ENCODE measurements around the gene TYRO3.
"Not testable (repeated sequence)": the region's sequence is repeated elsewhere in the genome, so short reads cannot be mapped to it uniquely, and the experiment has no call there.

The TYRO3 gene

DNA sequence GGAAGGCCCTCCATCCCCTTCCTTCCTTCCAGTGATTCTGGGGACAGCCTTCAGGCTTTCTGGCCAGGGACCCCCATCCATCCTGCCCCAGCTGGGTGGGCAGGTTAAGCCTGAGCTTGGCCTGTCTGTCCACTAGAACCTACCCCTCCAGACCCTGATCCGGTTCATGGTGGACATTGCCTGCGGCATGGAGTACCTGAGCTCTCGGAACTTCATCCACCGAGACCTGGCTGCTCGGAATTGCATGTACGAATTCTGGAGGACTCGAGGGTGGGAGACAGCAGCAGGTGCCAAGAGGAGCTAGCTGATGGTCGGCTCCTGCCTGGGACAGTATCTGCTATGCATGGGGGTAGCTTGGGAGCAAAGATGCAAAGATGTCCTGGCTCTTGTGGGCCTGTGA, 13.9 kb downstream of the TYRO3 start:
- Mint-ChIP-seq H3K4me1 (ENCODE audit: low read depth) (no peaks in the 10 kb centered on the region), H3K9me3 (no peaks in the 10 kb centered on the region), H3K4me3 (no peak overlapping the region), H3K36me3 (ENCODE audit: low read depth) (no peaks in the 10 kb centered on the region), H3K27me3 (ENCODE audit: low read depth) (no peaks in the 10 kb centered on the region), H3K27ac (no peak overlapping the region)
- no peak for DNase-seq (ENCODE audit: low spot score)

- Mint-ChIP-seq H3K27me3 (ENCODE audit: low read depth) (no peaks in the 10 kb centered on the region), H3K4me3 (no peak overlapping the region), H3K9me3 (no peaks in the 10 kb centered on the region), H3K4me1 (ENCODE audit: low read depth) (no peaks in the 10 kb centered on the region), H3K27ac (no peak overlapping the region), H3K36me3 (ENCODE audit: low read depth) (no peaks in the 10 kb centered on the region)
- DNase-seq (ENCODE audit: low spot score): no peak
Observed at GRCh38 chr15:41573396-41573795, 14.4 kb downstream of the TYRO3 start.

GRCh38 chr15:41574158-41574557, 15.1 kb downstream of the TYRO3 start:
- no peak overlapping the region for H3K27ac Mint-ChIP-seq
- H3K4me3 Mint-ChIP-seq: no peak overlapping the region
- DNase-seq (ENCODE audit: low spot score): no peak
- H3K4me1 Mint-ChIP-seq (ENCODE audit: low read depth): no peaks in the 10 kb centered on the region
- no peaks in the 10 kb centered on the region for H3K27me3 Mint-ChIP-seq (ENCODE audit: low read depth)
- no peaks in the 10 kb centered on the region for H3K9me3 Mint-ChIP-seq
- H3K36me3 Mint-ChIP-seq (ENCODE audit: low read depth): no peaks in the 10 kb centered on the region

- no peaks in the 10 kb centered on the region for H3K4me1 Mint-ChIP-seq (ENCODE audit: low read depth)
- no peaks in the 10 kb centered on the region for H3K27me3 Mint-ChIP-seq (ENCODE audit: low read depth)
- no peak overlapping the region for H3K27ac Mint-ChIP-seq
- H3K36me3 Mint-ChIP-seq (ENCODE audit: low read depth): no peaks in the 10 kb centered on the region
- no peaks in the 10 kb centered on the region for H3K9me3 Mint-ChIP-seq
- no peak for DNase-seq (ENCODE audit: low spot score)
- H3K4me3 Mint-ChIP-seq: no peak overlapping the region
Observed at GRCh38 chr15:41575282-41575681, 16.3 kb downstream of the TYRO3 start.

GRCh38 chr15:41577863-41578735, 19.1 kb downstream of the TYRO3 start:
- H3K27me3 Mint-ChIP-seq (ENCODE audit: low read depth): peaks cover 5% of the 10 kb centered on the region
- H3K27ac Mint-ChIP-seq: no peak overlapping the region
- no peak for DNase-seq (ENCODE audit: low spot score)
- no peaks in the 10 kb centered on the region for H3K36me3 Mint-ChIP-seq (ENCODE audit: low read depth)
- no peaks in the 10 kb centered on the region for H3K4me1 Mint-ChIP-seq (ENCODE audit: low read depth)
- no peaks in the 10 kb centered on the region for H3K9me3 Mint-ChIP-seq
- H3K4me3 Mint-ChIP-seq: no peak overlapping the region

DNA sequence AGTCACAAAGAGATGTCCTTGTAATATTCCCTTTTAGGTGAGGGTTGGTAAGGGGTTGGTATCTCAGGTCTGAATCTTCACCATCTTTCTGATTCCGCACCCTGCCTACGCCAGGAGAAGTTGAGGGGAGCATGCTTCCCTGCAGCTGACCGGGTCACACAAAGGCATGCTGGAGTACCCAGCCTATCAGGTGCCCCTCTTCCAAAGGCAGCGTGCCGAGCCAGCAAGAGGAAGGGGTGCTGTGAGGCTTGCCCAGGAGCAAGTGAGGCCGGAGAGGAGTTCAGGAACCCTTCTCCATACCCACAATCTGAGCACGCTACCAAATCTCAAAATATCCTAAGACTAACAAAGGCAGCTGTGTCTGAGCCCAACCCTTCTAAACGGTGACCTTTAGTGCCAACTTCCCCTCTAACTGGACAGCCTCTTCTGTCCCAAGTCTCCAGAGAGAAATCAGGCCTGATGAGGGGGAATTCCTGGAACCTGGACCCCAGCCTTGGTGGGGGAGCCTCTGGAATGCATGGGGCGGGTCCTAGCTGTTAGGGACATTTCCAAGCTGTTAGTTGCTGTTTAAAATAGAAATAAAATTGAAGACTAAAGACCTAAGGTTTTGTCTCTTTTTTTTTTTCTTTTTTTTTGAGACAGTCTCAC, 19.8 kb downstream of the TYRO3 start:
- H3K9me3 Mint-ChIP-seq: no peaks in the 10 kb centered on the region
- no peaks in the 10 kb centered on the region for H3K4me1 Mint-ChIP-seq (ENCODE audit: low read depth)
- H3K27ac Mint-ChIP-seq: no peak overlapping the region
- H3K4me3 Mint-ChIP-seq: no peak overlapping the region
- DNase-seq (ENCODE audit: low spot score): no peak
- H3K27me3 Mint-ChIP-seq (ENCODE audit: low read depth): peaks cover 13% of the 10 kb centered on the region
- no peaks in the 10 kb centered on the region for H3K36me3 Mint-ChIP-seq (ENCODE audit: low read depth)

DNA sequence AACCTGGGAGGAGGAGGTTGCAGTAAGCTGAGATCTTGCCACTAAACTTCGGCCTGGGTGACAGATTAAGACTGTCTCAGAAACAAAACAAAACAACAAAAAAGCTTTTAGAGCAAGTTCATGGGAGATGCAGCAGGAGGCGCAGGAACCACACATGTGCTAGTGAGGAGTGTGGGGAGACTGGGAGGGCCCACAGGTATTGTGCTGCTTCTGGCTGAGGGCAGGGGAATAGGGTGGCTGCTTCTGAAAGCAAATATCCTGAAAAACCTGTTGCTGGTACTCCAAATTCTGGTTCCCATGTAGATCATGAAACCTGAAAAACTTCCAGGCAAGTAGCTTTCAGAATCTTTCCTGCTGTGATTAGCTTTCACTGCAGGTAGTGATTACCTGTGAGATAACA, 22.1 kb downstream of the TYRO3 start:
- peaks cover 25% of the 10 kb centered on the region for H3K27me3 Mint-ChIP-seq (ENCODE audit: low read depth)
- H3K36me3 Mint-ChIP-seq (ENCODE audit: low read depth): no peaks in the 10 kb centered on the region
- no peak for DNase-seq (ENCODE audit: low spot score)

DNA sequence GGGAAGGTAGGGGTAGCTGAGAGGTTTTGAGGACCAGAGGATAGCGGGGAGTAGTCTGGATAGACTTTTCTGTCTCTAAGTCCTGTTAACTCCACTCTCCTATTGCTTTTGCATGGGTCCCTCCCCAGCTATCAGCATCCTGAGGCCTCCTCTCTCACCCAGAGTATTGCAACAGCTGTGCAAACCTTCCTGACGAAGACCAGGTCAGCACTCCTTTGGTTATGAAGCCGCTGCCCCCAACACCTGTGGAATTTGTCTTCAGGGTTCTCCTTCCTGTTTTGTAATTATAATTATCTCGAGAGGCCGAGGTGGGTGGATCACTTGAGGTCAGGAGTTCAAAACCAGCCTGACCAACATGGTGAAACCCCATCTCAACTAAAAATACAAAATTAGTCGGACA, 24.8 kb downstream of the TYRO3 start:
- H3K9me3 Mint-ChIP-seq: no peaks in the 10 kb centered on the region

More for the DNA sequence above, 22.1 kb downstream of the TYRO3 start:
- H3K9me3 Mint-ChIP-seq: no peaks in the 10 kb centered on the region
- H3K4me1 Mint-ChIP-seq (ENCODE audit: low read depth): peaks cover 4% of the 10 kb centered on the region
- no peak overlapping the region for H3K4me3 Mint-ChIP-seq
- H3K27ac Mint-ChIP-seq: no peak overlapping the region

GRCh38 chr15:41584636-41585126, 25.7 kb downstream of the TYRO3 start:
- H3K36me3 Mint-ChIP-seq (ENCODE audit: low read depth): no peaks in the 10 kb centered on the region
- peaks cover 4% of the 10 kb centered on the region for H3K4me1 Mint-ChIP-seq (ENCODE audit: low read depth)
- peaks cover 53% of the 10 kb centered on the region for H3K27me3 Mint-ChIP-seq (ENCODE audit: low read depth)
- no peak overlapping the region for H3K27ac Mint-ChIP-seq
- H3K4me3 Mint-ChIP-seq: peak overlapping the region; percentile 68
- H3K9me3 Mint-ChIP-seq: no peaks in the 10 kb centered on the region
- DNase-seq (ENCODE audit: low spot score): no peak

More for the DNA sequence above, 24.8 kb downstream of the TYRO3 start:
- no peak for DNase-seq (ENCODE audit: low spot score)
- H3K4me1 Mint-ChIP-seq (ENCODE audit: low read depth): peaks cover 4% of the 10 kb centered on the region
- H3K4me3 Mint-ChIP-seq: no peak overlapping the region
- no peak overlapping the region for H3K27ac Mint-ChIP-seq
- H3K27me3 Mint-ChIP-seq (ENCODE audit: low read depth): peaks cover 47% of the 10 kb centered on the region
- no peaks in the 10 kb centered on the region for H3K36me3 Mint-ChIP-seq (ENCODE audit: low read depth)

GRCh38 chr15:41585127-41586047, 26.4 kb downstream of the TYRO3 start:
- H3K27ac Mint-ChIP-seq: no peak overlapping the region
- no peaks in the 10 kb centered on the region for H3K36me3 Mint-ChIP-seq (ENCODE audit: low read depth)
- H3K9me3 Mint-ChIP-seq: no peaks in the 10 kb centered on the region
- peak; percentile 31 for DNase-seq (ENCODE audit: low spot score)
- peaks cover 4% of the 10 kb centered on the region for H3K4me1 Mint-ChIP-seq (ENCODE audit: low read depth)
- H3K4me3 Mint-ChIP-seq: peak overlapping the region; percentile 74
- peaks cover 59% of the 10 kb centered on the region for H3K27me3 Mint-ChIP-seq (ENCODE audit: low read depth)

DNA sequence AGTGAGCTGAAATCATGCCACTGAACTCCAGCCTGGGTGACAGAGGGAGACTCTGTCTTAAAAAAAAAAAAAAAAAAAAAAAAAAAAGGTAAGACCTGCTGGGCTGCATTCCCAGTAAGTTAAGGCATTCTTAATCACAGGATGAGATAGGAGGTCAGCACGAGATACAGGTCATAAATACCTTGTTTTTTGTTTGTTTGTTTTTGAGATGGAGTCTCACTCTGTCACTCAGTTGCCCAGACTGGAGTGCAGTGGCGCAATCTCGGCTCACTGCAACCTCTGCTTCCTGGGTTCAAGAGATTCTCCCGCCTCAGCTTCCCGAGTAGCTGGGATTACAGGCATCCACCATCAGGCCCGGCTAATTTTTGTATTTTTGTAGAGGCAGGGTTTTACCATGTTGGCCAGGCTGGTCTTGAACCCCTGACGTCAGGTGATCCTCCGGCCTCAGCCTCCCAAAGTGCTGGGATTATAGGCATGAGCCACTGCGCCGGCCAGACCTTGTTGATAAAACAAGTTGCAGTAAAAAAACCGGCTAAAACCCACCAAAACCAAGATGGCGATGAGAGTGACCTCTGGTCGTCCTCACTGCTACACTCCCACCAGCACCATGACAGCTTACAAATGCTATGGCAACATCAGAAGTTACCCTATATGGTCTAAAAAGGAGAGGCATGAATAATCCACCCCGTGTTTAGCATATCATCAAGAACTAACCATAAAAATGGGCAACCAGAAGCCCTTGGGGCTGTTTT, 27.7 kb downstream of the TYRO3 start:
- H3K27me3 Mint-ChIP-seq (ENCODE audit: low read depth): peaks cover 68% of the 10 kb centered on the region
- not testable (repeated sequence) for H3K27ac Mint-ChIP-seq; H3K36me3 Mint-ChIP-seq (ENCODE audit: low read depth); H3K4me1 Mint-ChIP-seq (ENCODE audit: low read depth); DNase-seq (ENCODE audit: low spot score); H3K4me3 Mint-ChIP-seq; H3K9me3 Mint-ChIP-seq

GRCh38 chr15:41589018-41589417, 30.0 kb downstream of the TYRO3 start:
- not testable (repeated sequence) for H3K4me3 Mint-ChIP-seq; H3K9me3 Mint-ChIP-seq; H3K27ac Mint-ChIP-seq; H3K36me3 Mint-ChIP-seq (ENCODE audit: low read depth); DNase-seq (ENCODE audit: low spot score); H3K4me1 Mint-ChIP-seq (ENCODE audit: low read depth)
- peaks cover 66% of the 10 kb centered on the region for H3K27me3 Mint-ChIP-seq (ENCODE audit: low read depth)

DNA sequence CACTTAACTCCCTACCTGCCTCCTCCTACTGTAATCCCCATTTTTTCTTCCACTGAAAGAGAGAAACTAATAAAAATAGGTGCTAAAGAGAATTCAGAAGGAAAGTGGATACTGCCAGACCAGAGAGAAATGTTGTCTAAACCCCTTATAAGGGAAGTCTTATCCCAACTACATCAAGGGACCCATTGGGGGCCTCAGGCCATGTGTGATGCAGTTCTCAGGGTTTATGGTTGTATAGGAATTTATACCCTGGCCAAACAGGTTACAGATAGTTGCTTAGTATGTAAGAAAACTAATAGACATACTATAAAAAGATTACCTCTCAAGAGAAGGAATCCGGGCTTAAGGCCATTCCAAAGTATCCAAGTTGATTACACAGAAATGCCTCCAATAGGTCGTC, 30.6 kb downstream of the TYRO3 start:
- H3K9me3 Mint-ChIP-seq; H3K27ac Mint-ChIP-seq; H3K4me3 Mint-ChIP-seq; DNase-seq (ENCODE audit: low spot score); H3K4me1 Mint-ChIP-seq (ENCODE audit: low read depth); H3K36me3 Mint-ChIP-seq (ENCODE audit: low read depth): not testable (repeated sequence)
- peaks cover 64% of the 10 kb centered on the region for H3K27me3 Mint-ChIP-seq (ENCODE audit: low read depth)

Measured in T-helper 2 cell treated with Interferon-gamma antibody and Interleukin-4, amounts not matched to agents 5 μg/mL and 100 μg/mL, for 36 hours (primary cell).